ENCODE data around the gene ATG7.

The ATG7 gene

DNA sequence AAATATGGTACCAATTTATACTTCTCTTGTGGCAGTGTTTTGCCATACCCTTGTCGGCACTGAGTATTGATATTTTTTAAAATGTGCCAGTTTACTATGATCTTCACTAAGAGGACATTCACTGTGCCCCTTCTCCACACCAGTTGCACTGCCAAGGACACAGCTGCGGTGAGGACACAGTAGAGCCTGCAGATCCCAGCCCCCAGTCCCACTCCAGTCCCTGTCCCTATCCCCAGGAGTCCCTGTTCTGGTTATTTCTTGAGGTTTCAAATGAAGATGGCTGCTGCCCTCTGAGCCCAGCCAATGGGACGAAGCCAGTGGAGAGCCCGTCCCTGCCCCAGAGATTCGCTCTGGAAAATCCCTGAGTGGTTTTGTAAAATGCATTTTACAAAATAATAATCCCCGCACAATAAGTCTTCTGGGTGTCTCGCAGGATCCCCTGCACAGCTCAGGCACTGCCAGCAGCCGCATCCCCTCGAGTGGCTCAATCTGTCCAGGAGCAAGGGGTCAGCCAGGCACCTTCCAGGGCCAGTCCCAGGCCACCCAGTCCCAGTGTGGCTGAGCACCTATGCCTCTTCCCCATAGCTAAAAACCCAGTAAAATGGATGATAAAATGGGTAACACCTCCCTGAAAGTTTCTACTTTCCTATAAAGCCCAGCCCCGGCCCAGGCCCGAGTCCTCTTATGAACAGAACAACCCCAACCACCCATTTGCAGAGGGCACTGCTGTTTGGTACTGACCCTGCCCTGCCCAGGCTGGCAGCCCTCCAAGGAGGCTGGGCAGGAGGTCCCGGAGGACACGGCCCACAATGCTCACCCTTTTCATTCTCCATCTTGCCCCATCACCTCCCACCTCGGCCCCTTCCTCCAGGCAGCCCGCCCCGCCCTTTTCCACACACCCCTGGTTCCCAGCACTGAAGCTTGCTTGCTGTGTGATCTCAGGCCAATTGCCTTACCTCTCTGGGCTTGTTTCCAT lies 280.4 kb downstream of the ATG7 start:
- TF ChIP-seq EZH2 (optimal IDR thresholded peaks at IDR 0.05; ENCODE audit: low read depth, low read length): no peak
- no peak for TF ChIP-seq CTCF (IDR thresholded peaks at IDR 0.05; ENCODE audit: low read length)
- no peak for TF ChIP-seq EZH2phosphoT487 (IDR thresholded peaks at IDR 0.05; ENCODE audit: low read length)
- no peaks in the 10 kb centered on the region for H4K20me1 ChIP-seq (ENCODE audit: insufficient read depth, low read length)
- no peaks in the 10 kb centered on the region for H3K79me2 ChIP-seq (ENCODE audit: low read length)

GRCh38 chr3:11553436-11554235 lies 281.4 kb downstream of the ATG7 start:
- H4K20me1 ChIP-seq (ENCODE audit: insufficient read depth, low read length): no peaks in the 10 kb centered on the region
- no peaks in the 10 kb centered on the region for H3K27me3 ChIP-seq (replicated peaks; ENCODE audit: insufficient read depth, low read length)
- H3K4me1 ChIP-seq (ENCODE audit: low read length): no peaks in the 10 kb centered on the region
- no peak overlapping the region for H2AFZ ChIP-seq (ENCODE audit: low read length)
- H3K4me2 ChIP-seq (ENCODE audit: low read depth, low read length): no peak overlapping the region
- no peaks in the 10 kb centered on the region for H3K36me3 ChIP-seq (replicated peaks; ENCODE audit: insufficient read depth, low read length)
- no peaks in the 10 kb centered on the region for H3F3A ChIP-seq (ENCODE audit: insufficient read depth, low read length)
- no peaks in the 10 kb centered on the region for H3K79me2 ChIP-seq (ENCODE audit: low read length)
- H3K9me3 ChIP-seq (replicated peaks; ENCODE audit: insufficient read depth, low read length): no peaks in the 10 kb centered on the region
- DNase-seq: no peak
- no peak overlapping the region for H3K4me3 ChIP-seq (ENCODE audit: low read length)
- H3K9ac ChIP-seq (ENCODE audit: low read length): no peak overlapping the region
- H3K9me2 ChIP-seq (replicated peaks; ENCODE audit: insufficient read depth, low read length): no peaks in the 10 kb centered on the region
- H3K27ac ChIP-seq (ENCODE audit: low read length): no peak overlapping the region
- TF ChIP-seq CTCF (IDR thresholded peaks at IDR 0.05; ENCODE audit: low read length): no peak
- no peak for TF ChIP-seq EZH2 (optimal IDR thresholded peaks at IDR 0.05; ENCODE audit: low read depth, low read length)

More for the DNA sequence above, 280.4 kb downstream of the ATG7 start:
- Histone ChIP-seq H3K4me1 (ENCODE audit: low read length) (no peaks in the 10 kb centered on the region), H3K9me2 (replicated peaks; ENCODE audit: insufficient read depth, low read length) (no peaks in the 10 kb centered on the region), H3K9me3 (replicated peaks; ENCODE audit: insufficient read depth, low read length) (no peaks in the 10 kb centered on the region), H3K27ac (ENCODE audit: low read length) (no peak overlapping the region), H3K9ac (ENCODE audit: low read length) (no peak overlapping the region), H3K36me3 (replicated peaks; ENCODE audit: insufficient read depth, low read length) (no peaks in the 10 kb centered on the region), H3K4me3 (ENCODE audit: low read length) (no peak overlapping the region), H3K27me3 (replicated peaks; ENCODE audit: insufficient read depth, low read length) (no peaks in the 10 kb centered on the region), H3K4me2 (ENCODE audit: low read depth, low read length) (no peak overlapping the region), H2AFZ (ENCODE audit: low read length) (no peak overlapping the region), H3F3A (ENCODE audit: insufficient read depth, low read length) (no peaks in the 10 kb centered on the region)
- DNase-seq: no peak

GRCh38 chr3:11554236-11554610 lies 282.0 kb downstream of the ATG7 start:
- no peaks in the 10 kb centered on the region for H3K79me2 ChIP-seq (ENCODE audit: low read length)
- H3K27ac ChIP-seq (ENCODE audit: low read length): no peak overlapping the region
- no peak overlapping the region for H3K4me2 ChIP-seq (ENCODE audit: low read depth, low read length)
- no peaks in the 10 kb centered on the region for H3K27me3 ChIP-seq (replicated peaks; ENCODE audit: insufficient read depth, low read length)
- H3K9ac ChIP-seq (ENCODE audit: low read length): no peak overlapping the region
- no peaks in the 10 kb centered on the region for H3F3A ChIP-seq (ENCODE audit: insufficient read depth, low read length)
- H3K9me3 ChIP-seq (replicated peaks; ENCODE audit: insufficient read depth, low read length): no peaks in the 10 kb centered on the region
- no peaks in the 10 kb centered on the region for H3K36me3 ChIP-seq (replicated peaks; ENCODE audit: insufficient read depth, low read length)
- TF ChIP-seq EZH2 (optimal IDR thresholded peaks at IDR 0.05; ENCODE audit: low read depth, low read length) (no peak), CTCF (IDR thresholded peaks at IDR 0.05; ENCODE audit: low read length) (no peak), EZH2phosphoT487 (IDR thresholded peaks at IDR 0.05; ENCODE audit: low read length) (no peak)
- DNase-seq: no peak
- no peak overlapping the region for H3K4me3 ChIP-seq (ENCODE audit: low read length)
- no peaks in the 10 kb centered on the region for H3K9me2 ChIP-seq (replicated peaks; ENCODE audit: insufficient read depth, low read length)
- H3K4me1 ChIP-seq (ENCODE audit: low read length): no peaks in the 10 kb centered on the region
- no peaks in the 10 kb centered on the region for H4K20me1 ChIP-seq (ENCODE audit: insufficient read depth, low read length)
- H2AFZ ChIP-seq (ENCODE audit: low read length): no peak overlapping the region

All from MM.1S (cell line).